Stimulated activated CD4-positive, alpha-beta T cell treated with anti-CD3 and anti-CD28 coated beads, TNF-alpha, amount 100 ng/mL, for 48 hours (primary cell): Measurements from ENCODE around the gene CAB39L.
"Not testable (repeated sequence)": the region's sequence is repeated elsewhere in the genome, so short reads cannot be mapped to it uniquely, and the experiment has no call there.

ENCODE experiments used
- DNase-seq, 3 donors: peaks; one replicate each; pipeline ENCODE4 v3.0.0-alpha.2; 2020; ENCODE audit warnings: low read depth in 3 of 3

The CAB39L gene

GRCh38 chr13:49310251-49310650 is 133.6 kb downstream of the CAB39L start:
- DNase-seq: no peak

DNA sequence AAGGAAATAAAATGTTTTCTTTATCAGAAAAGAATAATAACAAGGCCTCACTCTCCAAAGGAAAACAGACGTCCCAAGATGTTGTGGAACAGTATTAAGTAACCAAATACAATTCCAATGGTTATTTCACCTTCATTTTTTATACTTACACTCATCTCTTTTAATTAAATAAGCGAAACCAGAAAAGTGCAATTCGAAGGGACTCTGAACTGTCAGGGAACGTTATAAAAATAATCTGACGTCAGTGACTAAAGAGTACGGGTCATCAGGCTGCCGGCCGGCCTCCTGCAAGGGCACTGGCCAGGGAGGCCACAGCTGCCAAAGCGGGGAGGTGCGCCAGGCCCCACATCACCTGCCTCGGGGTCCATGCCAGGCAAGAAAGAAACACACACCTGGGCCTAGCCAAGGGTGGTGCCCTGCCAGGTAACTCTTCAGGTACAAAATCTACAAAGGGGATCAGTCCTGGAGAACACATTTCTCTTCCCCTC is 134.9 kb downstream of the CAB39L start:
- DNase-seq: no peak

DNA sequence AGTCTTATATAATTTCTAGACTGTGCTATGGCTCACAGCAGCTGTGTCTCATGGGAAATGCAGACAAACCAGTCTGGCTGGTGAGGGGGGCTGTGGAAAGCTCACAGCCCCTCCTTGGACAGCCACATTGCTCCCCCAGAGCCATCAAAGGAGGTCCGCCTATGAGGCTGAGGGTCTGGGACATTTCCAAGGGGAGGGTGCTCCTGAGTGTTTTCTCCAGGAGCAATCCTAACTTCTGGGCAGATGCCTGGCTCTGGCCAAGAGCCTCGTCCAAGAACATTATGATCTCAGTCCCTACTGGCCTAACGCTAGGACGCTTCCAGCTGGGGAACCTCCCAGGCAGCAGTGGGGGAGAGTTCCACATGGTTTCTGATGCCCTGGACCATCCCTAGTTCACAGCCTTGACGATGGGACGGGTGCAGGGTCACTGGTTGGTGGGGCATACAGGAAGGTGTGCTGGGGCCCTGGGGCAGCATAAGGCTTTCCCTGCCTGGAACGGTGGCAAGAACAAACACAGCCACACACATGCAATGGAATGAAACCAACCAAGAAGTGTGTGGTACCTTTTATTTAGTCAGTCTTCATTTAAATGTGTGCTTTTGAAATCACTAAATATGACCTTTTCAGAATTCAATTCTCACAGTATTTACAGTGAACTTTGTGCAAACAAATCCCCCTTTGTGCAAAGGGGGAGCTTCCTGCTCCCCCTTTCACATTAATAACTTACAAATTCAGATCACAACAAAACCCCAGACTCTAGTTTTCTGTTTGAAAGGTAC is 135.6 kb downstream of the CAB39L start:
- DNase-seq: no peak

DNA sequence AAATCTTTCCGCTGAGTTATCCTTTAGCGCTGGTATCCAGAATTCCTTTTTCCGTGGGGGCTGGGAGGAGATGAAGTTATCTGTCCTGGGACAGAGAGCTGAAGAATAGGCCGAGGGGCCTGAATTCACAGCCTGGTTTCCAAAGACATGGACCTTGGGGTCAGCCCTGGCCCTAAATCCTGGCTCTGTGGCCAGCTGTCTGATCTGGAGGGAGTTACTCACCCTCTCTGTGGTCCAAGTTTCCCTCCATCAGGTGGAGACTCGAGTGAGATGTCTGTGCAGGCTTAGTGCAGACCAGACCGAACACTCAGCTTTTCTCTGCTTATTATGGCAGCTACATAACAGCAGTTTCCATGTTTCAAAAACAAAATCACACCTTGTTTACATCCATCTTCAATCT is 136.5 kb downstream of the CAB39L start:
- DNase-seq: no peak

GRCh38 chr13:49305792-49306425 is 138.0 kb downstream of the CAB39L start:
- no peak for DNase-seq

GRCh38 chr13:49304763-49305700 is 138.8 kb downstream of the CAB39L start:
- no peak for DNase-seq

DNA sequence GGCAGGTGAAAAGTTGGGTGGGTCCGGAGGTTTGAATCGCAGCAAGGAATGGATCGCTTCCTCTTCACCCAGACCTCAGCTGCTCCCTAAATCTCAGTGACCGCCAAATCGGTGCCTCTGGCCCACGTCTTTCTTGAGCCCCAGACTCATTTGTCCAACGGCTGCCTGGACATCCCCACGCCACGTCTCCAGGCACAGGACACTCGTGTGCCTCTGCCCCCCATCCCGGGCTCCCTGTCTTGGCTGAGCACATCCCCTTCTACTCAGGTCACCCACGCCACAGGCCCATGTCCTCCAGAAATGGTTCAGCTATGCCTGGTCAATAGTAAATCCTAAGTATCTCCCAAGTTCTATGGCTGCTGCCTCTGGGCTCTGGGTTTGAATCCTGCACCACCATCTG is 139.5 kb downstream of the CAB39L start:
- no peak for DNase-seq

DNA sequence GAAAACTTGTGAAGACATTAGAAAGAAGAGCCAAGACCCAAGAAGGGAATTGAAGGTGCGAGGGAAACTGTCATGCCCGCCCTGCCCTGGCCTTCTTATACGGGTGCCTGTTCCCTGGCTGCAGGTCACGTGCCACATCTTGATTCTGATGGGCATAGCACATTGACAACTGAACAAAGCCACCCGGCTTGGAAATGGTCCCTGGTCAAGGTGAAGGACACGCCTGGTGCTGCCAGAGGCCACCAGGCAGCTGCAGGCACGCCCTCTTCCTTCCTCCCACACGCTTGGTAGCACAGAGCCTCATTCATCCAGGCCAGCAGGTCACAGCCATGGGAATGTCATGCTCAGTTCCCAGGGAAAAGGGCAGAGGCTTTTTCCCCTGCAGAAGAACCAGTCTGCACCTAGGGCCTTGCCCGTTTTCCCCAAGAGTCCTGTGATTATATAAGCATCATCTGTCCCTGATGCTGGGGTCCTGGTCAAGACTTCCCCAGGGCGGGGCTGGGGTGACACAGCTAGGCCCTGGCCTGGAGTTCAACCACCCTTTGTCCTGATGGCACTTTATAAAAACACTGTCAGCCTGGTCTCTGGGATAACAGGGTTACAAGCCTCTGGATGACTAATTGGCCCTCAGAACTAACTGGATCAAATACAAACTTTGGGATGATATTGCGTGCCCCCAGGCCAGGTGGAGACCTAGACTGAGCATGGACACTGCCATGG is 140.2 kb downstream of the CAB39L start:
- DNase-seq: no peak

- no peak for DNase-seq
Observed at GRCh38 chr13:49302817-49303216, 141.0 kb downstream of the CAB39L start.

DNA sequence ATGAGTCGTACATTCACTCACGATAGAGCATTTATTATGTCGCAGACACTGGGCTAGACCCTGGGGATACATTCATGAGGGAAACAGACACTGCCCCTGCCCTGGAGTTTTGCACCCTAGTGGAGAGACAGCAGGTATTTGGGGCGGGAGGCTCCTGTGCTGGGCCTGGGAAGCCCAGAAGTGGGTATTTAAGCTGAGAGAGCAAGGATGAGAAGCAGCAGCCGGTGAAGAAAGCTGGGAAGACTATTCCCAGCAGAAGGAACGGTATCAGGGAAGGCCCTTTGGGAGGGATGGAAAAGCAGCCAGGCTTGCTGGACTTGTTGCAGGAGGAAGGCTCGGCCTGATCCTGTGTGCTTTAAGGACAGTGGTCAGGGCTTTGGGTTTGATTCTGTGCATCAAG is 141.6 kb downstream of the CAB39L start:
- no peak for DNase-seq

DNA sequence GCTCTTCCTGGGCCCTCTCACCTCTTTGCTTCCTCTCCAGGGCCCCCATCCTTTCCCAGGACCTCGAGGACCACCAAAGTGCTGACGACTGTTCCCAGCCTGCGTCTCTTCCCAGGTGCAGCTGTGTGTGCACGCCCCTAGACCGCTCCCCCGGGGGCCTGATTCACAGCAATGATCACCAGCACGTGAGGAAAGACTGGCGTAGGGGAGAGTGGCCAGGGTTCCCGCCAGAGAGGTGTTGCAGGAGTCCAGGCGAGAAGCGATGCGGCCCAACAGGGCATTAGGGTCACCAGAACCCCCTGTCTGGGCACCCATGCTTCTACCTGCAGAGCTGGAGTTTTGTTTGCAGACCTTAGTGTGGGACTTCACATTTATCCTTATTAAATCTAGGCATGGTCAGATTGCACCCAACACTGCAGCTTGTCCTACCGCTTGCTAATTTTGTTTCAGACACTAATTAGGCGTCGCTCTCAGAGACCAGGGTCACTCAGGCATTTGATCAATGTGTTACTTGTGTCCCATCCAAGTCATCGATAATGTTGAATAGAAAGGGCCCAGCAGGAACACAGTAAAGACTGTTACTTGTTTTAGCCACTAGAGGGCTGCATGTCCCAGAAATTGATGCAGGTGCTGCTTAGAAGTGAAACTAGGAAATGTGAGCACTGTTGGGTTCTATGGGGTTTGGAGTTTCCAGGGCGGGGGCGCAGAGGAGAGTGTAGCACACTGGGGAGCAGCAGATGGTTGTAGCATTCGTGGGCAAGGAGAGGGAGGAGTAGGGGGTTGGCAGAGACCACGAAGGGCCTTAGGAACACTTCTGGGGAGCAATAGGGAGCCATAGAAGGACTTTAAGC is 142.9 kb downstream of the CAB39L start:
- peak; percentile 23 to 41 (median 31) for DNase-seq

DNA sequence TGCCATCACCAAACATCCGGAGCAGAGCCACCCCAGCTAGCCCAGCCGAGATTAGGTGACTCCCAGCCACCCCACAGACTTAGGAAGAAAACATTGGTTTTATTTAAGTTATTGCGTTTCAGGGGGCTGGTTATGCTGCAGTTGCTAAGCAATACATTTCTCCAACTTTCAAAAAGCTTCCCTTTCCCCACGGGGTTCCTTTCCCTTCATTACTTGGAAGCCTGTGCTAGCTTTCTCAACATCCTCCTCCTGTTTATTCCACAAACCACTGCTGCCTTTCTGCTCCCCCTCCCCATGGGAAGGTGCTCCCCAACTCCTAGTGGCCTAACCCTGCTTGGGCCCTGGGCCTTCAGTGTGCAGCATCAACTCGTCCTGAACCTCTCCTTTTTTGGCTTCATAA is 143.6 kb downstream of the CAB39L start:
- DNase-seq: no peak

GRCh38 chr13:49298903-49299605 is 144.8 kb downstream of the CAB39L start:
- DNase-seq: no peak

DNA sequence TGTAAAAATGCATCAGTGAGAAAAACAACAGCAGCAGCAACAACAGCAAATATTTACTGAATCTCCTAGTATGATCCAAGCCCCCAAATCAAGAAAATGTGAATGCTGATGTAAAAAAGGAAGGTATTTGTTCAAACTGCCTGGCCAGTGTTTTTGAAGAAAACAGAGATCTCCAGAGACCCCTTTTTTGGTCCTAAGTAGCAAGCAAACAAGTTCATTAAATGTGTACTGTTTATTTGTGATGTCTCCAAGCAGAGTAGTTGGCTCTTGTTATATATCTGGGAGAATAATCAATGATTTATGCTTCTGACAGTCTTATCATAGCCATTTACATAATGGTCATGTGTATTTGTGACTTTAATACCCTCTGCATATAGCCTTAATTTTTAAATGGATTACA is 145.4 kb downstream of the CAB39L start:
- DNase-seq: no peak

- no peak for DNase-seq
Observed at GRCh38 chr13:49297338-49297737, 146.5 kb downstream of the CAB39L start.

GRCh38 chr13:49296659-49297058 is 147.2 kb downstream of the CAB39L start:
- DNase-seq: no peak

- no peak for DNase-seq
Observed at GRCh38 chr13:49295244-49295643, 148.6 kb downstream of the CAB39L start.

DNA sequence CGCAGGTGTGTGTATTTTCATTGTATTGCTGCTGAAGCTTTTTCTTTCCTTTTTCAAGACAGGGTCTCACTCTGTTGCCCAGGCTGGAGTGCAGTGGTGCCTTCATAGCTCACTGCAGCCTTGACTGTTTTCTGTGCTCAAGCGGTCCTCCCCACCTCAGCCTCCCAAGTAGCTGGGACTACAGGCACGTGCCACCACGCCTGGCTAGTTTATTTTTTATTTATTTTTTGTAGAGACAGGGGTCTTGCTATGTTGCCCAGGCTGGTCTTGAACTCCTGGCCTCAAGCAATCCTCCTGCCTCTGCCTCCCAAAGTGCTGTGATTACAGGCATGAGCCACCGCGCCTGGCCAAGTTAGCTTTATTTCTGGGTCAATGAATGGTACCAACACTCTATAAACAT is 149.1 kb downstream of the CAB39L start:
- DNase-seq: not testable (repeated sequence)

DNA sequence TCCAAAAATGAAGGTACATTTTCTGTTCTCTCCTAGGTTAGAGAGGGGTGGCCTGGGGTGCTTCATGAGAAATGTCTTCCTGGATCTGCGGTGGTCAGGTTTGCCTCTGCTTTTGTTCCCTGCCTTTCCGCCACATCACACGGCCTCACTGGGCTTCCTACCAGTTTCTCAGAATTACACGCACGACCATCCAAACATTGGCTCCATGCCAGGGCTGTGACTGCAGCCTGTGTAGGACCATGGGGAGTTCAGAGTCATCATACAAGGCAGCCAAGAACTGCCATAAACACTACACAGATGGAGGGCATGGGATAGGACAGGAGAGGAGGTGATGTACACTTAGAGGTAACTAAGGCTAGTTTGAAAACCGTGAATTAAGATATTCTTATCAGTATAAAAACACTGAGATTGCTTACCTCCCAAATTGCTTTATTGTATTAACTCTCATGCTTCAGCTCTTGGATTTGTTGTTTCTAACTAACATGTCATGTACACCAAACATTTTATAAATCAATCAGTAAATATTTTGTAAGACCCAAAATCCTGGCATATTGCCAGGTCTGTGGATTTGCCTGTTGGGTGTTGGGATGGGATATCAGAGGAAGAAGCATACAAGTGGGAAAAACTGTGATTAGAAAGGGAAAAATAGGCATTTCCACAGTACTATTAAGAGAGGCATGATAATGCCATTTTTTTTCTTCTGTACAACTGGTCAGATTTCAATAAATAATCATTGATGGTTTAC is 150.9 kb downstream of the CAB39L start:
- DNase-seq: no peak
